HG03575 (cell line): ENCODE measurements around the gene BCCIP.

ENCODE experiments used
- ATAC-seq: cut with Tn5 transposase; IDR thresholded peaks from one replicate; pipeline ENCODE4 v1.9.1; 2021; ENCODE audit not compliant: unreplicated experiment, insufficient number of reproducible peaks, low FRiP score; ENCODE audit errors: extremely low read depth

BCCIP gene

GRCh38 chr10:125838802-125839575, 15.6 kb downstream of the BCCIP start:
- ATAC-seq: no peak

DNA sequence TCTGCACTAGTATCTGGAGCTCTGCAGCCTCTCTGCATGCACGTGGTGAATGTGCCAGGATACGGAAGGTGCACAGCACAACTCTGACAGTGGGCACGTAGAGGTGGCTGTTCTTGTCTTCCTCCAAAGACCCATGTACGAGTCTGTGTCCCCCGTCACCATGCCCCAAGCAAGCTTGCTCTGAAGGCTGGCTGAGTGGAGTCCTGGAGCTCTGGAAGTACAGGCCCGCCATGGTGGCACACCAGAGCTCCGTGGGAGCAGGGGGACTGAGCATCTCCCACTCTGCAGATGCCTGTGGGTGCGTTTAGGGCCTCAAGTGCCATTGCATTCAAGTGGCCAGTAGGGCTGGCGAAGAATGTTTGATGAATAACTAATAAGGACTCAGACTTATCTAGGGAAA, 17.1 kb downstream of the BCCIP start:
- ATAC-seq: no peak

GRCh38 chr10:125840955-125841354, 17.6 kb downstream of the BCCIP start:
- ATAC-seq: no peak

GRCh38 chr10:125843603-125844329, 20.4 kb downstream of the BCCIP start:
- no peak for ATAC-seq

- no peak for ATAC-seq
These were observed 21.4 kb downstream of the BCCIP start for GRCh38 chr10:125844751-125845221.

GRCh38 chr10:125845617-125846016, 22.3 kb downstream of the BCCIP start:
- no peak for ATAC-seq

DNA sequence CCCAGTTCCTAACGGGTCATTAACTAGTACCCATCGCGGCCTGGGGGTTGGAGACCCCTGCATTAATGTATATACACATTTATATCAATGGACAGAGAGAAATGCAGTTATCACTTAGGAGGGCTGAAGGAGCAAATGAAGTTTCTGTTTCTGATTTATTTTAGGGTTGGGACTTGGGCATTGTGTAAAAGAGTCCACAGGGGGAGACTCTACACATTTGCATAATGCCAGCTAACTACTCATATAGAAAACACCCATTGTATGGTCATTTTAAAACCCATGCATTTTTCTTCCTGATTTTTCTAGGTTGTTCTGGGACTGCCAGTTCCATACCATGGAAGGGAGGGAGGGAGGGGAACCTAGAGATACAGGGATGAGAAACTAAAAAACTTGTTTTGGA, 23.5 kb downstream of the BCCIP start:
- ATAC-seq: no peak

DNA sequence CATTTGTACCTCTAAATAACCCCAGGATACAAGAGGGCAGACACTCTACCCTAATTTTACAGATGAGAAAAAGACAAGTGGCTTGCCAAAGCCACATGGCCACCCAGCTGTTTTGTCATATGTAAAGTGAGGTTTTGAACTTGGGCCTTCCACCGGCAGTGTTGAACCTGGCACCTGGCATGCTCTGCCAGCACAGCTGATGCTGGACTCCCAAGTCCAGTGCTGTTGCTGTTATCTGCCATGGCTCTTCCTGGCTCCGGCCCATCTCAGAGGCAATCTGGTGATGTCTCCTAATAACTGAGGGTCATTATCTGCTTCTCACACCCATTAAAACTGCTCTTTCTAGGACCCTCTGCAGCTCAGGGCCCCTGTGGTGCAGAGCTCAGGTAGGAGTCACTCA, 25.0 kb downstream of the BCCIP start:
- no peak for ATAC-seq

- no peak for ATAC-seq
These were observed 25.5 kb downstream of the BCCIP start for GRCh38 chr10:125848857-125849256.

GRCh38 chr10:125849448-125849847, 26.1 kb downstream of the BCCIP start:
- ATAC-seq: no peak

DNA sequence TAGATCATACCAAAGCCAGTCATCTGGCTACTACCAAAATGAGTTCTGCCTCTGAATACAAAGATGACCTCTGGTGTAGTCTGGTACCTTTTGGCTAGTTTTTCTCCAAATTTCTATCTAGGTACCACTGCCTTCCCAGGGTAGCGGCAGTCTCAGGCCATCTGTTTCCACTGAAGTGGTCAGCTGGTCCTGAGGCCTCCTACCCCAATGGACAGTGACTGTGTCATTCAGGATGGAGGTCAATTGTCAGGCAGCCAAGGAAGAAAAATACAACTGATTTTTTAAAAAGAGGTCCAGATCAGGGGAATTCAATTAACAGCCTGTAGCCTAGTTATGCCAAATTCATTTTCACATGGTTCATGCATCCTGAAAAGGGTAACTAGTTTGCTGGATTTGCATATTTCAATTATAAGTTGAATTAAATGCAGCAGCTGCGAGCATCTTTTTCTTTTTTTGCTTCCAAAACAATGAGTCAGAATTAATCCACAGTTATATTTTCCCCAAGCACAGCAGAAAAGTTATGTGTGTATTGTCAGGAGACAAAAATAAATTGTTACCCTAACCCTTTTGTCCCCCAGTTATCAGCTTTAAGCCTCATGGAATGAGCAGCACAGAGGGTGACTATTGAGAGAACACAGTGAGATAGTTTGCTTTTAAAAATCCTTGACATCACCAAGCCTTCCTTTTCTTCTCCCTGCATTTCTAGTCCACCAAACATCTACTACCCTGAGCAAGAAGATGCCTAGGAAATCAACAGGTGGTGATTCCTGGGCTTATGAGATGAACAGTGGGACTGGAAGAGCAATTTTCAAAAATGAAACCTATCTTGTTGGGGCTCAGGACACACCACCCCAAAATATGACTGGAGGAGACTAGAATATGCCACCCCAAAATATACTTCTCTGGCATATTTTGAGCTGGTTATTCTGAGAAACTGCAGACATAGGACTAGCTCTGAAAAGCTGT, 27.7 kb downstream of the BCCIP start:
- ATAC-seq: no peak

GRCh38 chr10:125852487-125852886, 29.1 kb downstream of the BCCIP start:
- ATAC-seq: no peak

GRCh38 chr10:125857185-125857760, 33.9 kb downstream of the BCCIP start:
- ATAC-seq: no peak

DNA sequence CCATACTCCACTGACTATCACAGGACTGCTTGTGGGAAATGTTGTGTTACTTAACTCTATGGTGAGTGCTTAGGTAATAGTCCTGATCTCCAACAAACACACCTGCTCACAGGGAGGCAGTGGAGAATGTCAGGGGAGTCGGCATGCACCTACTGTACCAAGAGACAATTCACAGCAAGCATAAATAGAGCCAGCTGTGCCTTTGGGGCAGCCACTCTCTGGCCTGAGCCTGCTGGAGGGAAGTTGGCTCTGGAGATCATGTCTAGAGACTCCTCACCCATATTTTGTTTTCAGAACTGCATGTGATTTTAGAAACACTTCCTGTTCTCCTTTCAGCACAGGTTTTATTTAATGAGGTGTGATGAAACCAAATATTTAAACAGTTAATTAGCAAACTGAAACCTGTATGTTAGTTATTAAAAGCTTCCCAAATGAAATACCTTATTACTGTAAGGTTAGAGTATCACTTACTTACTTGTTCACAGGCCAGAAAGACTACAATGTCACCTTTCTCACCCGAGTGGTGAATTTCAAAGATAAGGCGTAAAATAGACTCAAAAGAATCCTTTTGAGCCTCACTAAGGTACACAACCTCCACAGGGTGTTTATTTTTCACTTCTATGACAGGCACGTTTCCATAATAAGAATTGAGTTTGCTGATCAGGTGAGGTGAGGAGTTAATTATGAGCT, 35.9 kb downstream of the BCCIP start:
- no peak for ATAC-seq

DNA sequence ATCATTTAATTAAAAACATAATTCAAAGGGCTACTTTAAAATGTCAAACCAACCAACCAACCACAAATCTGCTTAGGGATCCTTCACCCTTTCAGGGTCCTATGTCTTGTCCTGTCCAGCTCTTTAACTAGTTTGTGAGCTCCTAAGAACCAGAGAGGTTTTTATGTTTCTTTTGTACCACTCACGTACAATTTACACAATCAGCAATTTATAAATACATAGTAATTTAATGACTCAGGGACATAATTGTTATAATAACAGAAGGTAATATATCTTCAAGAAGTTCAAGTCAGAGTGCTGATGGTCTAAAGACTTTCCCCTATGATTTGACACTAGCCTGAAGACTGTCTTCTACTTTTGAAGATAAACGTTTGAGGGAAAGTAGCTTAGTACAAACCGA, 41.8 kb downstream of the BCCIP start:
- no peak for ATAC-seq

DNA sequence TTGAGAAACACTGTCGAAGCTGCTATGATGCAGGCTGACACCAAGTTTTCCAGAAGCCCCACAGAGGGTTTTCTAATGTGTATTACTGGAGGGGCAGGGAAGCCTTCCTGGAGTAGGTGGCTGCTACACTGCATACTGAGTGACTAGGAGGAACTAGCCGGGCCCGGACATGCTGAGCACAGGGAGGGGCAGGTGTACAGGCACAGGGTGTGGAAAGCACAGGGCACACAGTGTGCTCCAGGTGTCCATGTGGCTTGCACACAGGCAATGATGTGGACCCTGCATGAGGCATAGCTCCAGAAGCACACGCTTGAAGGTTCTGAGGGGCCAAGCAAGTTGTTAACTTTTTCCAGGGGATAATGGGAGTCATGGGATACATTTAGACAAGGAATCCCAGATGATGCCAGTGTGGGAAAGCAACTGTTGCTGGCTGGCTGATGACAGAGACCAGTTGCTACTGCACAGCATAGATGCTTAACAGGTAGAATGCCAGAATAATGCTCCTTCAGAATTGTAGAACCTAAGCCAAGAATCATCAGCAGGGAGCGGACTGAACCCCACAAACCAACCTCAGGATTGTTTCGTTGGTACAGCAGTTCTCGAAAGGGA, 43.2 kb downstream of the BCCIP start:
- ATAC-seq: no peak

DNA sequence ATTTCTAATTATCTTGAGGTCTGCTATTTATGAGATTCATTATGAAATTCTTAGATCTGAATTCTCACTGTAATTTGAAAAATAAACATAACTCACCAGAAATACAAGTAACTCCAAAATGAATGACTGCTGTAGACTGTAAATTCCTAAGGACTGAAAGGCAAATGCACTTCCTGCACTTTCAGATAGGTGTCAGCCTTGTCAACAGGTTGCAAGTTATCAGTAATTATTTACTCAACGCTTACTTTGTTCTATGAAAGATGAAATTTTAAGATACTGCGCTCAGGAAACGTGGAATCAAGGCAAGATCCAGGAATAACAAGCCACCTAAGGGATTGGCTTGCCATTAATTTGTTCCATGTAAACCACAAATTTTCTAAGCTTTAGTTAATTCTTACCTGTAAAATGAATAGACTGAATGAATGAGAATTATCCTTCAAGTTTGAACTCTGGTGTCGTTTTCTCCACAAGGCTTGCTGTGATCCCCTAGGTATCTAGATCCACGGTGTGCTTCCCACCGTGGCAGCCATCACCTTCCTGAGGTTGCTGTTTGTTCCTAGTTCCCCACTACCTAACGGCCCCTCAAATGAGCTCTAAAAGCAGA, 45.1 kb downstream of the BCCIP start:
- ATAC-seq: no peak

DNA sequence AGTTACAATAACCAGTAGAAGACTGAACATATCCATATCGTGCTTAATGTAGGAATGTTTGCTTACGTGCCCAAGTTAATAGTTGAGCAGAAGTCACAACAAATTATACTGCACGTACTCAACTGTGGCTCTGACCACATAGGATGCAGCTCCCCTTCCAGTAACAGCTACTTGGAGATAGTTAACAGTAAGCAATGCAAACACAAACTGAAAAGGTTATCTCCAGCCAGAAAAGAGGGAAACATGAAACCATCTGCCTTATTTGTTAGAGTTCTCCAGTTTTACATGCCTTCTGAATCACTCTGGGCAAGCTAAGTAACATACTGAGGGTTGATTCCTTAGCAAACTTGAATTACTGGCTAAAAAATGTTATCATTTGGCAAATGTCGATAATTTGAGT, 48.0 kb downstream of the BCCIP start:
- ATAC-seq: no peak
